GM21825 (cell line): ENCODE data around the gene IRAG1.

ENCODE experiments used
- ATAC-seq: cut with Tn5 transposase; IDR thresholded peaks from one replicate; pipeline ENCODE4 v1.9.1; 2021; ENCODE audit warnings: mild to moderate bottlenecking, moderate library complexity; ENCODE audit not compliant: unreplicated experiment

Gene IRAG1, protein sequence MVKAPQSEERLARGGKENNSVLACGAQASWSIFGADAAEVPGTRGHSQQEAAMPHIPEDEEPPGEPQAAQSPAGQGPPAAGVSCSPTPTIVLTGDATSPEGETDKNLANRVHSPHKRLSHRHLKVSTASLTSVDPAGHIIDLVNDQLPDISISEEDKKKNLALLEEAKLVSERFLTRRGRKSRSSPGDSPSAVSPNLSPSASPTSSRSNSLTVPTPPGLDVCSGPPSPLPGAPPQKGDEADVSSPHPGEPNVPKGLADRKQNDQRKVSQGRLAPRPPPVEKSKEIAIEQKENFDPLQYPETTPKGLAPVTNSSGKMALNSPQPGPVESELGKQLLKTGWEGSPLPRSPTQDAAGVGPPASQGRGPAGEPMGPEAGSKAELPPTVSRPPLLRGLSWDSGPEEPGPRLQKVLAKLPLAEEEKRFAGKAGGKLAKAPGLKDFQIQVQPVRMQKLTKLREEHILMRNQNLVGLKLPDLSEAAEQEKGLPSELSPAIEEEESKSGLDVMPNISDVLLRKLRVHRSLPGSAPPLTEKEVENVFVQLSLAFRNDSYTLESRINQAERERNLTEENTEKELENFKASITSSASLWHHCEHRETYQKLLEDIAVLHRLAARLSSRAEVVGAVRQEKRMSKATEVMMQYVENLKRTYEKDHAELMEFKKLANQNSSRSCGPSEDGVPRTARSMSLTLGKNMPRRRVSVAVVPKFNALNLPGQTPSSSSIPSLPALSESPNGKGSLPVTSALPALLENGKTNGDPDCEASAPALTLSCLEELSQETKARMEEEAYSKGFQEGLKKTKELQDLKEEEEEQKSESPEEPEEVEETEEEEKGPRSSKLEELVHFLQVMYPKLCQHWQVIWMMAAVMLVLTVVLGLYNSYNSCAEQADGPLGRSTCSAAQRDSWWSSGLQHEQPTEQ

DNA sequence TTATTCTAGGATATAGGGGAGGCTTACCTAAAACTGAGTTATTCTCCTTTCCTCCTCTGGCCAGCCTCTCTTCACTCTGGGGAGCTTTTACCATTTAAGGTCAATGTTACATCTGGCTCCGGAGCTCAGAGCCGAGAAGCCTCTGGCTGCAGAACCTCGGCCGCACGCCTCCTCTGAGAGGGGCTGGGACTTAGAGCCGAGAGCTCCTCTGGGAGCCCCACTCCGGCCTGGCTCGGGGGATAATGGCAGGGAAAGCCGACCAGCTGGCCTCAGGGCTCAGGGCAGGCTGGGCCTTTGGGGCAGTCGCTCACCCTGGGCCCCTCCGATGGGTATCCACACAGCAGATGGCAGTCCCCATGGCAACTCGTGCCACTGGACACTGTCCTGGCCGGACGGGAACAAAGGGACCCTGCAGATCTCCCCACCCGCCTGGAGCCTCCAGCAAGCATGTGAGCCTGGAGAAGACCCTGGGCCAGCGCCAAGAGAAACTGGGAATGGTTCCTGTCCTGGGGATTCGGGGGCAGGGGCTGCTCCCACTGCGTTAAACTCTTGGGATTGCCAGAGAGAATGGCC, at the start of gene IRAG1:
Gene IRAG1, minus strand, starts transcription at position 247 of the 573 bp plus-strand sequence. Its CDS starts 153 bp downstream, at position 94.
- no peak for ATAC-seq

DNA sequence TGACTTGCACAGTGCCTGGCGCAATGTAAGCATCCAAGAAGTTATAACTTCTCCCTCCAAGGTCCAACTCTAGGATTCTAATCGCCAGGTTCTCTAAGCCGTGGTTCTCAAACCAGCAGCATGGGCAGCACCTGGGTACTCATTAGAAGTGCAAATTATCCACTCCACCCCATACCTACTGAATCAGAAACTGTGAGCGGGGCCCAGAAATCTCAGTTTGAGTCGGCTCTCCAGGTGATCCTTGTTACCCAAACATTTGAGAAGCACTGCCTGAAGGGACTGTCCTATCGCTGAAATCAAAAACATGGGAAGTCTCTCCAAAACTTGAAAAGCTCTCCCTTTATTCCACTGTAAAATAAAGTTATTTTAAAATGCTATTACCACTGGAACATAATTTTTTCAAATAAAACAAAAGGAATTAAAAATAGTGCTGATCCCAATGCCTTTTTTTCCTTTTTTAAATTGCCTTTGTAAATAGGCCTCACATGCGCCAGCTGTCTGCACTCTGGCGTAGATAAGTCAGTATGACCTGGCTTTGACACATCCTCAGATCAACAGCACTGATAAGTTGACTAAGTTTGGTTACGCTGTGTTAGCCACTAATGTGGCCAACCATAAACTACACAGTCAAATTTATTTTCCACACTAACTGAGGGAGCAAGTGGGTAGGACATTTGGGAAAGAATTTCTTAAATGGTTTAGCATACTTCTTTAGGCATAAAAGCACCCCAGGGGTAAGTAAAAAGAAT, 49.1 kb upstream of the IRAG1 start:
- ATAC-seq: no peak

DNA sequence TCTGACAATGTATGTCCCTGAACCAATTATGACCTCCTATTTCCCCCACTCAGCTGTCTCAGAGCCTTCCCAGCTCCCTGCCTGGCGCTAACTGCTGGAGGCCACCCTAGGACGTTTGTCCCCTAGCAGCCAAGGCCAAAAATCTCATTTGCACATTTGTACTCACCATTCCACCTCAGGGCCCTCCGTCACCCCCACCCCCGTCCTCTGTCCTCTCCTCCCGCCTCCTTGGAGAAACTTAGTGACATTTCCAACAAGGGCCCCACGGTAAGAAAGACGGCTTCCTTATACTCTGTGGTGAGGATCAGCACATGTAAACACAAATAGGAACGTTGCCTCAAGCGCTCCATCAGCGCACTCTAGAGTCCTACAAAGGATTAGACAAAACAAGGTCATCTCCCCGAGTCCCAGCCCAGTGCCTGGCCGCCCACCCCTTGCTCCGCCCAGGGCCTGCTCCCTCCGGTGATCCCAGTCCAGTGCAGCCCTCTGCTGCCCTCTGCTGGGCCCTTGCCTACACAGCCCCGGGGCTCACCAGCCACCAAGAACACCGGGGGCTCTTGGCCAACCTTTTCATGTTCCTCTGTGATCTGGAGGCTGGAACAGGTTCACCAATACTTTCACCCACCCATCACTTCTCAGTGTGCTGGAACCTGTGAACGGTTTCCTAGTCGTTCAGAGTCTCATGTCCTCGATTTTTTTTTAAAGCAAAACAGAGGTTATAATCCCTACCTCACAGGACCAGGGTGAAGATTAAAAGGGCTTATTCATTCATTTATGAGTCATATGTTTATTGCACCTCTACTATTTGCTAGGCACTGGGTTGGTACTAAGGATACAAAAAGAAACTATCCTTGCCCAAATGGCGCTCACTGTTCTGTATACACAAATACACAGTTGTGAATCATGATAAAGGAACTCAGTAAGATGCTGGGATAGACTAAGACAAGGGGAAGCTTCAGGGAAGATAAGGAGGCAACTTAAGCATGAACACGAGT, 42.2 kb upstream of the IRAG1 start:
- peak; percentile 96 for ATAC-seq

GRCh38 chr11:10731064-10731680, 37.6 kb upstream of the IRAG1 start:
- ATAC-seq: no peak

GRCh38 chr11:10730151-10730550, 36.6 kb upstream of the IRAG1 start:
- ATAC-seq: no peak

DNA sequence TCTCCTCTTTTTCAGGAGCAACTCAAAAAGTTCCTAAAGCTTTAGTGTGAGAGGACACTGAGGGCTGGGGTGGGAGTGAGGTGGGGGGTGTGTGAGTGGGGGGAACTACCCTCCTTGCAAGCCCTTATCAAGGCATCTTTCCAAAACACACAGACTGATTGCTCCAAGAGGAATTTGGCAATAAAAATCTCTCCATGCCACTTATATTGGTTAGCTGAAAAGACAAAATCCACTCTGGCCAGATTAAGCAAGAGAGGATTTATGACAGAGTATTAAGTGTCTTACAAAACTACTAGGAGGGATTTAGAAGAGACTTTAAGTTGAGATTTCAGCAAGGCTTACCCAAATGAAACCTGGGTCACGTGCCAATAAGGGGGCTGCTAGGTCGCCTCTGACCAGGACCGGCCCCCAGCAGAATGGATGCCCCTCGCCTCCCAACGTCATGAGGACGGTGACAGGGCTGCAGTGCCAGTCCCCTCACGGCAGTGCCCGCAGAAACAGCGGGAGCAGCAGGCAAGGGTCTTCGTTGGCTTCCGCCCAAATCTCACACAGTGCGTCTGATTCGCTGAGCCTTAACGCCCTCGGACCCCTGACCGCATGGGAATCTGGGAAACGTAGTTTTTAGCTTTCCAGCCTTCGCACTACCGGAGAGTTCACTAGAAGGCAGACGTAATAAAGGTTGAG, 35.4 kb upstream of the IRAG1 start:
- no peak for ATAC-seq

GRCh38 chr11:10728154-10728553, 34.6 kb upstream of the IRAG1 start:
- no peak for ATAC-seq

- ATAC-seq: no peak
Measured at GRCh38 chr11:10727146-10727851, 33.7 kb upstream of the IRAG1 start.

DNA sequence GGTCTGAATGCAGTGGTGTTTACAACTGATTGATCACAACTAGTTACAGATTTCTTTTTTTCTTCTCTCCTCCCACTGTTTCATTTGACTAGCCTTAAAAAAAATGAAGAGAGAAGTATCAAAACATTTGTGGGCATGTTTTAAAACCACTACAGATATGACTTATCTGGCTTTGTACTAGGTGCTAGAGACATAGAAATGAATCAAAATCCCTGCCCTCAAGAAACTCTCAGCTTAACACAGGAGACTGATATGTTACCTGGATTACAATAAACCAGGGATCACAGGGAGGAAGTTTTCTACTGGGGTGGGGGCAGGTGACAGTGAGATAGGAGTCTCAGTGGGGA, 32.3 kb upstream of the IRAG1 start:
- no peak for ATAC-seq

DNA sequence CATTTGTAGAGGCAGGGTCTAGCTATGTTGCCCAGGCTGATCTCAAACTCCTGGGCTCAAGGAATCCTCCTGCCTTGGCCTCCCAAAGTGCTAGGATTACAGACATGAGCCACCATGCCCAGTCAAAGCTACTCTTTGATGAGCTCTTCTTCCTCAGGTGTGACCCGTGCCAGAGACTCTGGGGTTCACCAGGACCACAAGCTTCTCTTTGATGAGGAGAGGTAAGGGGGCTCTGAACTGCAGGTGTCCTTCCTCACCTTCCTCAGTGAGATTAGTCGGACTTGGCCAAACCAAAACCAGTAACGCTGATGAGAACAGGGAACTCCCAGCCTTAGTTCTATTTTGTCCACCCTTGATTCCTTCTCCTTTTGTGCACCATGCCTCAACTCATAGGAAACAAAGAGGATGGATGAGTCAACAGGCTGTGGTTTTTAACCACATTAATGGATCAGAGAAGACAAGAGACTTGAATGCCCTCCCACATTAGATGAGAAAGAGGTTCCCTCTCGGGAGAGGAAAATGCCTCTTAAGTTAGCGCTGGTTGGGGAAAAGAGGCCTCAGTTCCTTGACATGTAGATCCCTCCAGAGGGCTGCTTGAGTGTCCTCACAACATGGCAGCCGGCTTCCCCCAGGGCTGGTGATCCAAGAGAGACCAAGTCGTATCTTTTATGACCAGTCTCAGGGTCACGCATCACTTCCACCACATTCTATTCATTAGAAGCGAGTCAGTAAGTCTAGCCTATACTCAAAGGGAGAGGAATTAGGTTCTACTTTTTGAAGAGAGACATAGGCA, 31.8 kb upstream of the IRAG1 start:
- ATAC-seq: no peak

DNA sequence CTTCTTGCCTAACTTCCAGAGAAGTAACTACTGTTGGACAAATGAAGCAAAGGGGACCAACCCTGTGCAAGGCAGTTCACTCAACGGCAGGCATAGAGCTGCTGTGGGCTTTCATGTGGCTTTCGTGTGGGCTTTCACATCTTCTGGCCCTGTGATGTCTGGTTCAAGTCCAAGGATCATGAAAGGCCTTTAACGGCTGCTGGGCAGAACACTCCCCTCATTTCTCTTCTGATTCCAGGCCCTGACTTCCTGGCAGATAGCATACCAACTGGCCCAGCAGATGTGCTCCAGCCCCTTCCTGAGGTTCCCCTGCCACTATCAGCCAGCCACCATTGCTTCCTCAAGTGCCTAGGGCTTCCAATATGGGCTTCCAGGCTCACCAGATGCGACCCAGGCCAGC, 28.8 kb upstream of the IRAG1 start:
- no peak for ATAC-seq

- no peak for ATAC-seq
Measured at GRCh38 chr11:10720881-10721376, 27.4 kb upstream of the IRAG1 start.

GRCh38 chr11:10719616-10720015, 26.1 kb upstream of the IRAG1 start:
- no peak for ATAC-seq

DNA sequence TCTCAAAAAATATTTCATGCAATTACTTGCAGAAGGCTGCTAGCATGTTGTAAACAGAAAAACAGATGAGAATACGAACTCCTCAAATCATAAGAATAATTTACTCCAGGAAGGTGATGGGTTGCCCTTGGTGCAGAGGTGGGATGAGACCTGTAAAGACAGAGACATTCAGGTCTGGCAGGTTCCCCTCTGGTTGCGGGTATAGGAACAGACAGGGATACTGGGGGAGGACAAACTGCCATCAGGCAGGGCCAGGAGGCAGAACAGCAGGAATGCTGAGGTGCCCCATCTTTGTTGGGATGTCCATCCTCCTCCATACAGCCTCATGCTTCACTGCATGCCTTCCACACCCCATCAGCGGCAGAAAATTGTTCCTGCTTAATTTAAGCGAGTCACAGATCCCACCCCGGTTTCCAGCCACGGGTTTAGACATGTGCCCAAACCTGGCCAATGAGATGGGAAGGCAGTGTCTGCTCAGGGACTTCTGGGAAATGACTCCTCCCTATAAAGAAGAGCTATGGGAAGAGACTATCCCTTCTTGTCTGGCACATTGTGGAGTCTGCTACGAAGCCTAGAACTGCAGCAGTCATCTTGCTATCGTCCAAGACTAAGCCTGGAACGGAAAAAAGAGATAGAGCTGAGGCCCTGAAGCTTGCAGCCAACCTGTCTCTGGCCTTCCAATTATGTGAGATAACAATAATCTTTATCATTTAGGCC, 23.1 kb upstream of the IRAG1 start:
- ATAC-seq: no peak

DNA sequence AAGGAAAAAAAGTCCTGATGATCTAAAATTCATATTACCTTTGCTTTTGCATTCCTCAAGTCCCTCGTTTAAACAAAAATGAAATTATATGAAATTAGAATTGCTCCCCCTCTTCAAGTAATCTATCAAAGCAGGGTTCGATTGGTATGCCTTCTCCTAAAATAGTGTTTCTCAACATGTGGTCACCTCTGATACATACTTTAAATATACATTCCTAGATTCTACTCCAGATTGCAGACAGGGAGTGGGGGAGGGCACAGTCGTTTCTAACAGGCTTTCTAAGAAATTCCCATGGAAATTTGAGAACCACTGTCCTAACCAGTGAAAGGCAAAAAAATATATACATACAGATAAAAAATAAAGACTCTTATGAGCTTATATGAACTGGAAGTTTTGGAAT, 22.6 kb upstream of the IRAG1 start:
- ATAC-seq: no peak

DNA sequence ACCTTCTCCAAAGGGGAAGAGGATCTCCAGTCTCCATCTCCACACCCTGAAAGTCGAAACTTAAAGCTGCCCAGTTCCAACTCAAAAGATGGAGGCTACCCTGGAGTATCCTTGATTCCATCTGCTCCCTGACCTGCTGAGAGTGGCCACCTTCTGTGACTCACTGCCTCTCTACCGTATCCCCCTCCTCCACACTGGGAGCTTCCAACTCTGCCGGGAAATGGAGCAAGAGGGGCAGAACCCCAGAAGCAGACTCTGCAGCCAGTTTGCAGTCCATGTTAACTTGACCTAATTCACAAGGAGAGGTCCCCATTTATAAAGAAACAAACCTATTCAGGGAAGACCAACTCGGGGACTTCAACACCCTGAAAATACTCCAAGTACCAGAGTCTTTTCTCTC, 22.0 kb upstream of the IRAG1 start:
- ATAC-seq: no peak
